ENCODE results near the gene EARS2. TPM values are rescaled to one million over a fixed set of nuclear protein-coding genes. Genes with fewer than 3 reads are reported as not detected.

EARS2 gene
- polyA plus RNA-seq, 1 donor from 2014 or later: 22.2 TPM

- H3K79me2 ChIP-seq (replicated peaks; ENCODE audit: insufficient read depth, low read length): peaks cover 16% of the 10 kb centered on the region
- no peaks in the 10 kb centered on the region for H3K27me3 ChIP-seq (ENCODE audit: insufficient read depth, low read depth, low read length)
- H3K9me3 ChIP-seq (ENCODE audit: low read length): no peaks in the 10 kb centered on the region
- H3K9ac ChIP-seq (ENCODE audit: low read length): no peak overlapping the region
- TF ChIP-seq EP300 (conservative IDR thresholded peaks at IDR 0.05; ENCODE audit: poor library complexity, severe bottlenecking): no peak
- TF ChIP-seq MXI1 (conservative IDR thresholded peaks at IDR 0.05; ENCODE audit: poor library complexity, severe bottlenecking): no peak
- TF ChIP-seq RAD21 (conservative IDR thresholded peaks at IDR 0.05): no peak
- TF ChIP-seq REST (IDR thresholded peaks at IDR 0.05; ENCODE audit: borderline replicate concordance): no peak
- TF ChIP-seq, protein P1, sequence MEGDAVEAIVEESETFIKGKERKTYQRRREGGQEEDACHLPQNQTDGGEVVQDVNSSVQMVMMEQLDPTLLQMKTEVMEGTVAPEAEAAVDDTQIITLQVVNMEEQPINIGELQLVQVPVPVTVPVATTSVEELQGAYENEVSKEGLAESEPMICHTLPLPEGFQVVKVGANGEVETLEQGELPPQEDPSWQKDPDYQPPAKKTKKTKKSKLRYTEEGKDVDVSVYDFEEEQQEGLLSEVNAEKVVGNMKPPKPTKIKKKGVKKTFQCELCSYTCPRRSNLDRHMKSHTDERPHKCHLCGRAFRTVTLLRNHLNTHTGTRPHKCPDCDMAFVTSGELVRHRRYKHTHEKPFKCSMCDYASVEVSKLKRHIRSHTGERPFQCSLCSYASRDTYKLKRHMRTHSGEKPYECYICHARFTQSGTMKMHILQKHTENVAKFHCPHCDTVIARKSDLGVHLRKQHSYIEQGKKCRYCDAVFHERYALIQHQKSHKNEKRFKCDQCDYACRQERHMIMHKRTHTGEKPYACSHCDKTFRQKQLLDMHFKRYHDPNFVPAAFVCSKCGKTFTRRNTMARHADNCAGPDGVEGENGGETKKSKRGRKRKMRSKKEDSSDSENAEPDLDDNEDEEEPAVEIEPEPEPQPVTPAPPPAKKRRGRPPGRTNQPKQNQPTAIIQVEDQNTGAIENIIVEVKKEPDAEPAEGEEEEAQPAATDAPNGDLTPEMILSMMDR (IDR thresholded peaks at IDR 0.05; ENCODE audit: poor library complexity, severe bottlenecking): no peak
- TF ChIP-seq TAF1 (IDR thresholded peaks at IDR 0.05; ENCODE audit: low read depth): no peak
- no peak for TF ChIP-seq EZH2 (IDR thresholded peaks at IDR 0.05; ENCODE audit: borderline replicate concordance, insufficient read depth, low read length, poor library complexity, severe bottlenecking)
- no peak for TF ChIP-seq POLR2AphosphoS5 (IDR thresholded peaks at IDR 0.05)
- TF ChIP-seq SMC3 (conservative IDR thresholded peaks at IDR 0.05; ENCODE audit: poor library complexity): no peak
- no peaks in the 10 kb centered on the region for H3K9me2 ChIP-seq (ENCODE audit: insufficient read depth, low read length)
- H3K27ac ChIP-seq (ENCODE audit: low read length): no peak overlapping the region
- no peak overlapping the region for H2AFZ ChIP-seq (ENCODE audit: low read depth, low read length)
- no peak overlapping the region for H3K4me3 ChIP-seq (ENCODE audit: low read length)
- no peaks in the 10 kb centered on the region for H4K20me1 ChIP-seq (ENCODE audit: insufficient read depth)
- H3K36me3 ChIP-seq (ENCODE audit: insufficient read depth, low read length): no peaks in the 10 kb centered on the region
- no peak overlapping the region for H3K4me2 ChIP-seq (ENCODE audit: low read length)
- H3F3A ChIP-seq (ENCODE audit: insufficient read depth, low read length, poor library complexity, severe bottlenecking): no peaks in the 10 kb centered on the region
Observed at GRCh38 chr16:23554536-23554935, 2.6 kb downstream of the EARS2 start.

- TF ChIP-seq REST (IDR thresholded peaks at IDR 0.05; ENCODE audit: borderline replicate concordance): no peak
- TF ChIP-seq TAF1 (IDR thresholded peaks at IDR 0.05; ENCODE audit: low read depth): no peak
- TF ChIP-seq RAD21 (conservative IDR thresholded peaks at IDR 0.05): no peak
- TF ChIP-seq POLR2AphosphoS5 (IDR thresholded peaks at IDR 0.05): no peak
- no peak for TF ChIP-seq EP300 (conservative IDR thresholded peaks at IDR 0.05; ENCODE audit: poor library complexity, severe bottlenecking)
- TF ChIP-seq SMC3 (conservative IDR thresholded peaks at IDR 0.05; ENCODE audit: poor library complexity): no peak
- no peak for TF ChIP-seq MXI1 (conservative IDR thresholded peaks at IDR 0.05; ENCODE audit: poor library complexity, severe bottlenecking)
- TF ChIP-seq EZH2 (IDR thresholded peaks at IDR 0.05; ENCODE audit: borderline replicate concordance, insufficient read depth, low read length, poor library complexity, severe bottlenecking): no peak
- TF ChIP-seq, protein P1 (IDR thresholded peaks at IDR 0.05; ENCODE audit: poor library complexity, severe bottlenecking): no peak
- Histone ChIP-seq H3K79me2 (replicated peaks; ENCODE audit: insufficient read depth, low read length) (no peaks in the 10 kb centered on the region), H3F3A (ENCODE audit: insufficient read depth, low read length, poor library complexity, severe bottlenecking) (no peaks in the 10 kb centered on the region), H3K9me3 (ENCODE audit: low read length) (no peaks in the 10 kb centered on the region), H3K4me3 (ENCODE audit: low read length) (no peak overlapping the region), H3K36me3 (ENCODE audit: insufficient read depth, low read length) (no peaks in the 10 kb centered on the region), H2AFZ (ENCODE audit: low read depth, low read length) (no peak overlapping the region), H3K9ac (ENCODE audit: low read length) (no peak overlapping the region), H3K27ac (ENCODE audit: low read length) (no peak overlapping the region), H4K20me1 (ENCODE audit: insufficient read depth) (no peaks in the 10 kb centered on the region), H3K27me3 (ENCODE audit: insufficient read depth, low read depth, low read length) (no peaks in the 10 kb centered on the region), H3K4me2 (ENCODE audit: low read length) (no peak overlapping the region), H3K9me2 (ENCODE audit: insufficient read depth, low read length) (no peaks in the 10 kb centered on the region)
Observed at GRCh38 chr16:23552161-23552560, 5.0 kb downstream of the EARS2 start.
